HG02571 (cell line): Measurements from ENCODE around the gene ANKRD2.
"Not testable (repeated sequence)": the region's sequence is repeated elsewhere in the genome, so short reads cannot be mapped to it uniquely, and the experiment has no call there.

ENCODE experiments used
- ATAC-seq: cut with Tn5 transposase; IDR thresholded peaks from one replicate; pipeline ENCODE4 v1.9.1; 2021; ENCODE audit warnings: mild to moderate bottlenecking, moderate library complexity; ENCODE audit not compliant: unreplicated experiment

The ANKRD2 gene

DNA sequence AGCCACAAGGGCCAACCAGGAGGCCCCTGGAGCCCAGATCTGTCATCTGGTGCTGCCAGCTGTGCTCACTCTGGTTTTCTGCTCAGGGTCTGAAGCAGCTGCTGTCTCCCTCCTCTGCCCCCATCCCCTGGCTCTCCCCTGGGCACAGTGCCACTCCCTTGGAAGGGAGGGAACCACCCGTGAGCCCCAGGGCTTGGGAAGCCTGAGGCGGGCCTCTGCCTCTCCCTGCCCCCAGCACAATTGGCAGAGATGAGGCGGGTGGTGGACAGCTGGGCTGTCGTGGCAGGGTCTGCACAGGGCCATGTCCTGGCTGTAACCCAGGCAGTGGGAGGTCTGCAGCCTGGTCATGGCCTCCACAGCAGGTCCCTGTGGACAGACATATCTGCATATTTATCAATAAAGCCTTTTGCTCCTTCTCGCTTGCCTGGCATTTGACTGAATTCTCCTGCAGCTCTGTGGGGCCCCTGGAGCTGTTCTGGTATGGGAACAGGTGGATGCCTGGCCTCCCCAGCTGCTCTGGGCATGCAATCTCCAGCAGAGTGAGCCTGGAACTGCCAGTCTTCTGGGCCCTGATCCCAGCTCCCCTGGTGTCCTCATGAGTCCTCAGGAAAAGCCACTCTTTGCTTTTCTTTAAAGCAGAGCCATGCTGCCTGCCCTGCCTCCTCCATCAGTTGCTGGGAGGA, 1.6 kb upstream of the ANKRD2 start:
- no peak for ATAC-seq

DNA sequence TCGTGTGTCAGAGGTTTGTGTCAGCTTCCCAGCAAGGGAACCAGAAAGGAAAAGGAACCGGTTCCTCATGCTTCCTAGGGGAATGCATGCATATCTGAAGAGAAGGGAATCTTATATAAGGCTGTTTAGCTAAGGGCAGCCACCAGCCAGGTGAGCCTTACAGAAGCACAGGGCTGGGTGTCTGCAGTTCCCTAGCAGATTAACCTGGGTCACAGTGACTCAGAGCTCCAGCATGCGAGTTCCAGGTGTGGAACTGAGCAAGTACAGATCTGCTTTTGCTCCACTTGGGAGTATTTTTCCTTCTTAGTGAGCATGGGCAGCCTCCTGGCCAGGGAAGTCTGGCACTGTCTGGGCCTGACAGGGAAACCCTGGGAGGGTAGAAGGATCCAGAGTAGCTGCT, 957 bp upstream of the ANKRD2 start:
- no peak for ATAC-seq

DNA sequence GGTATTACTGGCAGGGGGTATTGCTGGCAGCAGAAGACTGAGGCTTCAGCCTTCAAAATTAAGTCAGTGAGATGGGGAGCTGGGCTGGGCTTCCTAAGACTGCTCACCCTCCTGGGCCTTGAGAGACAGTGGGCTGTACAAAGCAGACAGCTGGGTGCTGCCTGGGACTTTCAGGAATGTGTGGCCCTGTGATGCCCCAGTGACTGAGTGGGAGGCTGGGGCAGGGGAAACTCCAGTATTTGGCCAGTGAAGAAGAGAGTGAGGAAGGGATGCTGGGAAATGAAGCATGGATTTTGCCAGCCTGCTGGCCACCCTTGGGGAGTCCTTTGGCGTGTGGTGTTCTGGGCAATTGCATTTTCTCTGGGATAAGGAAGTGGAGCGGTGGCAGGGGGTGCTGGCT, 442 bp downstream of the ANKRD2 start:
- ATAC-seq, result no peak

DNA sequence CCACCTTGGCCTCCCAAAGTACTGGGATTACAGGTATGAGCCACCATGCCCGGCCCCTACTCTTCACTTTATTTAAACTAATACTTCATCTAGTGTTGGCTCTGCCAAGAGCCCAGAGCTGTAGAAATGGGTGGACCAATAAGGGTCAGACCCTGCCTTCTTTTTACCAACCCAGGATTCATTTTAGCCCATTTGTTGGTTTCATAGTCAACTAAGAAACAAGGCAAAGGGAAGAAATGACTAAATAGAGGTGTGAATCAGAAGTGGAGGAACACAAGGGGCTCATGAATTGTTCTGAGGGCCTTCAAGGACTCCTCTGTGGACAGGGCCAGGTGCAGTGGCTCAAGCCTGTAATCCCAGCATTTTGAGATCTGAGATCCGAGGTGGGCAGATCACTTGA, 1.1 kb downstream of the ANKRD2 start:
- ATAC-seq, result no peak

DNA sequence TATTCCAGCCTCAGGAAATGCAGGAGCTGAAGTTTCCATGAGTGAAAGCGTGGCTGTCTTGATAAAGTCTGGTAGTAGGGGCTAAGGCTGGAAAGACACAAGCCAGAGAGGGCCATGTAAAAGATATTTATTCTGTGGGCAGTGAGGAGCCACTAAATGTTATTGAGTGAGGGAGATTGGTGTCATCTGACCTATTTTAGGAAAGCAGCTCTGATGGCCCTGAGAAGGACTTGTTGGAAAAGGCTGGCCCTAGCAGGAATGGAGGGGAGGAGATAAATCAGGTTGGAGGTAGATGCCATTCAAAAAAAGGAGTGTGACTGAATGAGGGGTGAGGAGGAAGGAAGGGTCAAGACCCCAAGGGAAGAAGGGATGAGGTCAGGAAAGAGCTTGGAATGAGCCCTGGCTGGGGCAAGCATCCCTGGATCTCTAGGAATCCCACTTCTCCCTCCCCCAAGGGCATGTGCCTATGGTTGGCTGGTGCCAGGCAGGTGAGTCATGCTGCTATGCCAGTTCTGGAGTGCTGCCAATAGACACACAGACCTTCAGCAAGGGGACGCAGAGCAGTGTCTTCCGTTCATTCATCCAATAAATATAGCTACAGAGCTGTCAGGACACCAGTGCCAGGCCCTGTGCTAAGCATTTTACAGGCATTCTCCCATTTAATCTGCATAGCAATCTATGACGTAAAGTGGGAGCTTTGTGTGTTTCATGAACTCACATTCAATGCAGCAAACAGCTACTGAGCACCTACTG, 2.0 kb downstream of the ANKRD2 start:
- ATAC-seq, result no peak

DNA sequence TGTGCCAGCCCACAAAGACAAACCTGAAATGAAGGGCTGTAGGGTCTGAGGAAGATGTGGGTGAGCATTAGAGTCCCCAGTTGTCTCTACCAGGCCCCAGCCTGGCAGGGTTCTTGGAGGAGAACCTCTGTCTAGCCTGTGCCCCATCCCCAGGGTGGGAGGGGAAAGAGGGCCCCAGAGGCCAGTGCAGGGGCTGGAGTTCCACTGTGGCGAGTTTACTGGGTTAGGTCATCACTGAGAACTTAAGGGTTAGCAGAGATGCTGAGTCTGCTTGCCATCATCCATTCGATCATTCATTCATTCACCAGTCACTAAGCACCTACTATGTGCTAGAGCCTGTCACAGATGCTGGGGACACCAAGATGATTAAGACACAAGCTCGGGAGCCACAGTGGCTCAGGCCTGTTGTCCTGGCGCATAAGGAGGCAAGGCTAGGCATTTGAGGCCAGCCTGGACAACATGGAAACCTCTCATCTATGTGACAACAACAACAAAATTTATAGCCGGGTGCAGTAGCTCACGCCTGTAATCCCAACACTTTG, 2.6 kb downstream of the ANKRD2 start:
- no peak for ATAC-seq

DNA sequence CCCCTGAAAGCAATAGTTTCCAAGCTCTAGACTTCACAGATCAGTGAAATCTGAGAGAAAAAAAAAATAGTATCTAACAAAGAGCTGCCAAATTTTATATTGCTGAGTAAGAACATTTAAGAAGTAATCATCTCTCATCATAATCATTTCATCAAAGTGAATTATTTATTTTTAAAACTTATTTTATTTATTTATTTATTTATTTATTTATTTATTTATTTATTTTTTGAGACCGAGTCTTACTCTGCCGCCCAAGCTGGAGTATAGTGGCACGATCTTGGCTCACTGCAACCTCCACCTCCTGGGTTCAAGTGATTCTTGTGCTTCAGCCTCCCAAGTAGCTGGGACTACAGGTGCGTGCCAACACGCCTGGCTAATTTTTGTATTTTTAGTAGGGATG, 3.9 kb downstream of the ANKRD2 start:
- not testable (repeated sequence) for ATAC-seq

DNA sequence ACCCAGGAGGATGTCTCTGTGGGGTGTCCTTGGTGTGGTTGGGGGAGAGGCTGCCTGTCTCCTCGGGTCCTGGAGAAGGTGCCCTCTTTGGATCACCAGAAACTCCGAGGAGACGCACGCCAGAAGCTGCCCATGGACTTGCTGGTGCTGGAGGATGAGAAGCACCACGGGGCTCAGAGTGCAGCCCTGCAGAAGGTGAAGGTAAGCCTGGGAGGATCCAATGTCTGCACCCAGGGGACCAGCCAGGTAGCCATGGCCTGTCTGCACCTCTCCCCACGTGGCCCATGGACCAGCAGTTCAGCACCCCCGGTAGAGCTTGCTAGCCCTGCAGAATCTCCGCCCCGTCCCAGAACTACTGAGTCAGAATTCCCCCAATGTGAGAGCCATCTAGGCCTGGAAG, 5.1 kb downstream of the ANKRD2 start:
- ATAC-seq, result no peak

DNA sequence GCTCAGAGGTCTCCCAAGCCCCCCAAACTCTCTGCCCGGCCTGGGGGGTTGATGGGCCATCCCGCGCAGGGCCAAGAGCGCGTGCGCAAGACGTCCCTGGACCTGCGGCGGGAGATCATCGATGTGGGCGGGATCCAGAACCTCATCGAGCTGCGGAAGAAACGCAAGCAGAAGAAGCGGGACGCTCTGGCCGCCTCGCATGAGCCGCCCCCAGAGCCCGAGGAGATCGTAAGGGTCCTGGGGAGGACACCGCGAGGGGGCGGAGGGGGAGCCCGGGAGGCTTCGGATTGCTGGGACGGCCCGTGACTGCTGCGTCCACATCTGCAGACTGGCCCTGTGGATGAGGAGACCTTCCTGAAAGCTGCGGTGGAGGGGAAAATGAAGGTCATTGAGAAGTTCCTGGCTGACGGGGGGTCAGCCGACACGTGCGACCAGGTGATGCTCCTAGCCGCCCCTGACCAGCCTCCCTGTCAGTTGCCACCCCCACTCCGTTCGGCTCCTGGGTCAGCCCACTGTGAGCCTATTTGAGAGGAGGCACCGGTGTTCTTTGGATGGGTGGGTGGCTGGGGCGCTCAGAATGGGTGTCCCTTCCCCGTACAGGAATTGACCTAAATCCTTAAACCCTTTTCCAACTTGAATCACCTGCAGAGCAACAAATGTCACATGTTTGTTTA, 5.7 kb downstream of the ANKRD2 start:
- no peak for ATAC-seq

DNA sequence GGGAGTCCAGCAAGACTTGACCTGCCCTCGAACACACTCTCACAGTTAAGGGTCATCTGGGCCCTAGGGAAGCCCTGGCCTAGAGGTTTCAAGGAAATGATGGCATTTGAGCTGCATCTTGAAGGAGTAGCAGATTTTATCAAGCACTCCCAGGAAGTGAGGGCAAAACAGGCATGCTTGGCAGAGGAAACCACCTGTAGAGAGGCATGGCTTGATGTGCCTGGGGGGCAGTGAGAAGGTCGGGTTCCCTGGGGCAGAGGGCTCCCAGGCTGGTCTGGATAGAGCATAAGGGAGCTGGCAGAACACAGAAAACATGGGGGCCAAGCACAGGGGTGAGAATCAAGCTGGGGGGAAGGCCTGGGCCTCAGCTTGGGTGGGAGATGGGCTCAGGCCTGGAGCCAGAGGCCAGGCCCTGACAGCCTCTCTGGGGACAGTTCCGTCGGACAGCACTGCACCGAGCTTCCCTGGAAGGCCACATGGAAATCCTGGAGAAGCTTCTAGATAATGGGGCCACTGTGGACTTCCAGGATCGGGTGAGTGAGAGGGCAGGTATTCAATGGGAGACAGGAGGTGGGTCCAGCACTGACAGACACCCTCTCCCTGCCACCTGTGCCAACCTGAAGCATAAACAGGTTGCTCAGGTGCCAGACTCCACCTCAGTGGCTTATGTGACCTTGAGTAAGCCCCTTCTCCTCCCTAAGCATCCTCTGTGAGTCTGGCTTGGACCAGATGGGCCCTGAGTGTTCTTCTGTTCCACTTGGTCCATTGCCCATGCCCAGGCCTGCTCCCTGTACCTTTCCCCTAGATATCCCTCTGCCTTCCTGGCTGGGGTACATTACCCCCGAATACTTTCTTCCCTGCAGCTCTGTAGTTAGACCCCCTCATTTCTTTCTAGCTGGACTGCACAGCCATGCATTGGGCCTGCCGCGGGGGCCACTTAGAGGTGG, 8.1 kb downstream of the ANKRD2 start:
- ATAC-seq, result no peak

DNA sequence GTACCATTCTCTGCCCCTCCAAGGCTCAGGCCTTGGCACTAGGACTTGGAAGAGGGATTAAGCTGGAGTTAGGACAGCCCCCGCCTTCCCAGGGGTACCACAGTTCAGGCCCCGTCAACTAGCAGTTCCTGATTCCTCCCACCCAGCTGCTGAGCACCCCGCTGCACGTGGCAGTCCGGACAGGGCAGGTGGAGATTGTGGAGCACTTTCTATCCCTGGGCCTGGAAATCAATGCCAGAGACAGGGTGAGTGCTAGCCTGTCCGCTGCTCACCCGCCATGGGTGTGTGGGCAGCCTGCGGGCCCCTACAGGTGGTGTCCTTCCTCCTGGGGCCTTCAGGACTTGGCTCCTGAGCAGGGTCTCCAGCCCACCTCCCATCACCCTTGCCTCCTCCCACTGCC, 9.6 kb downstream of the ANKRD2 start:
- ATAC-seq, result no peak

DNA sequence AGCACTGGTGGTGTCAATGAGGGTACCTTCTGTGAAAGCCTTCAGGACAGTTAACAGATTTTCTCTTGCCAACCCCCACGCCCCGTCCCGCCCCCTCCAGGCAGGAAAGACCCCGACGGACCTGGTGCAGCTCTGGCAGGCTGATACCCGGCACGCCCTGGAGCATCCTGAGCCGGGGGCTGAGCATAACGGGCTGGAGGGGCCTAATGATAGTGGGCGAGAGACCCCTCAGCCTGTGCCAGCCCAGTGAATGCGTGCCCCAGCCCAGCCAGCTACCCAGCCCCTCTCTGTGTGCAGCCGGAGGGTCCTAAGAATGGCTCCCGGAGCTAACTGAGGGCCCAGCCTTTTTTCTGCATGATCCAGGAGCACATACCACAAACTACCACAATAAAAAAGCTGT, 10.9 kb downstream of the ANKRD2 start:
- no peak for ATAC-seq

DNA sequence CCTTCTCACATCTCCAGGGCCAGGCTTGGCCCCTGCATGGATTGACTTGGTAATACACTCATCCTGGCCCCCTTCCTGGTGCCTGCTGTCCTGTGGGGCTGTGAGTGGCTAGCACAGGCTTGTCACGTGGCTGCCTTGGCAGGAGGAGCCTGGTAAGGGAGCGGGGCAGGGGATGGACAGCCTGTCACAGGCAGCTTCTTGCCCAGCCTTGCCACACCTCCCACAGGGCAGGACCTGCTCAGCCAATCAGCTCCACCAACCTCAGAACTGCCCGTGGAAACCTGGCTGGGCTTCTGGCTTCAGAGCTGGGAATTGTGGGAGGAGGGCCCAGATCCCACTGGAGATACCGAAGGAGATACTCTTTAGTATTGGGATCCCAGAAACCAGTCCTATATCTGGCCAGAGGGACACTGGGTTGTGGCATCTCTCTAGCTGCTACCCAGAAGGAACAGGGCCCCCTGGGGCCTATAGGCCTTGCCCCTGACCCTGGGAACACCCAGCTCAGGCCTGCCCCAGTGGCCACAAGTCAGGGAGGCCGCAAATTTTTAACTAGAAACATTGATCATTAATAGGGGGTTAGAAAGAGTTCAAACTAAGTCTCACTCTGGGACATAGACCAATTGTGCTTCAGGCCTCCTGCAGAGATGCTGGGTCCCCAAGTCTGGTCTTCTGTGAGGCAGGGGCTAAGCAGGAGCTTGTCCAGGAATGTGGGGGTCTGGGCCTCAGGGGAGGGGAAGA, 11.7 kb downstream of the ANKRD2 start, which contains the start of gene HOGA1:
Gene HOGA1 (plus strand): TSS at position 330 of the 738 bp plus-strand sequence. CDS start 315 bp downstream, at position 645.
- ATAC-seq, result no peak

DNA sequence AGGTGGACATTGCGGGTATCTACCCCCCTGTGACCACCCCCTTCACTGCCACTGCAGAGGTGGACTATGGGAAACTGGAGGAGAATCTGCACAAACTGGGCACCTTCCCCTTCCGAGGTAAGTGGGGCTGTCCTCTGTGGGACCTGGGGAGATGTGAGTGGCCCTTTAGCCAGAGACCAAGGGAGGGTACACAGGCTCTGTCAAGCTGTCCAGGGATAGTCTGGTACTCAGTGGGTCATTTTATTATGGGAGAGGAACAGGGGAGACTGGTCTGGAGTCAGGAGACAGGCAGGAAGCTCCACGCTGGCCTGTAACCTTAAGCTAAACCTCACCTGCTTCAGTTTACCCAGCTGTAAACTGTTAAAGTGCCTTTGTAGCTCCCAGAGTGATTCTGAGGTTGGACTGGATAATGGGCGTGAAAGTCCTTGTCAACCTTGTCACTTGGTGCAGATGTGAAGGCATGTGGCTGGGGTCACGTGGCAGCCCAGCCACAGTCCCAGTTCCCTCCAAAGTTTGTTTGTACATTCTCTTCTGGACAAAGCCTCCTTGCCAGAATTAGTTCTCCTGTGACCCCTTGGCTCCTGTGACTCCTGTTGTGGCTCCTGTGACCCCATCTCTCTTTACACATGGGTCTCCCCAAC, 12.3 kb downstream of the ANKRD2 start:
- ATAC-seq, result no peak

DNA sequence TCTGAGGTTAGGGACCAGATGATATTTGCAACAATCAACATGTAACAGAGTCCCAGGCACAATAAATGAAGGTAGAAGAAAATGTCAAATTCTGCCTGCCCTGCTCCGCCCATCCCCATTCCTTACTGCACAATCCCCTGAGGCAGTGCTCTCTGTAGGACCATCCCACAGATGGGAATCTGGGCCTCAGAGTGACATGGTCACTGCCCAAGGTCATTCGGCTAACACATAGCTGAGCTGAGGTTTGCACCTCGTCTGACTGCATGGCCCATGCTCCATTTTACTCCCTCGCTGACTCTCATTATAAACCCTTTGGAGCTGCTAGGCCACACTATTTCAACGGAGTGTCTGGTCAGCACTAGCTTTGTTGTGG, 12.8 kb downstream of the ANKRD2 start:
- ATAC-seq, result no peak

DNA sequence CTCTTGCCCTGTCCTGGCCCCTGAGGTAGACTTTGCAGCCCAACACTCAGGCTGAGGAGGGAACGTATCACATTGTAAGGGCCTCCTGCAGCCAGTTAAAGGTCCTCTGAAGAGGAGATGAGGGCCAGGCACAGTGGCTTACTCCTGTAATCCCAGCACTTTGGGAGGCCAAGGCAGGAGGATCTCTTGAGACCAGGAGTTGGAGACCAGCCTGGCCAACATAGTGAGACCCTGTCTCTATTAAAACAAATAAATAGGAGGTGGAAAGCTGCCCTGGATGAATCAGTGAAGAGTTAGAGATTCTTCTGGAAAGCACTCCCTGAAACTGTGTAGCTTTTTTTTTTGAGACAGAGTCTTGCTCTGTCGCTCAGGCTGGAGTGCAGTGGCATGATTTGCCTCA, 14.6 kb downstream of the ANKRD2 start:
- no peak for ATAC-seq

DNA sequence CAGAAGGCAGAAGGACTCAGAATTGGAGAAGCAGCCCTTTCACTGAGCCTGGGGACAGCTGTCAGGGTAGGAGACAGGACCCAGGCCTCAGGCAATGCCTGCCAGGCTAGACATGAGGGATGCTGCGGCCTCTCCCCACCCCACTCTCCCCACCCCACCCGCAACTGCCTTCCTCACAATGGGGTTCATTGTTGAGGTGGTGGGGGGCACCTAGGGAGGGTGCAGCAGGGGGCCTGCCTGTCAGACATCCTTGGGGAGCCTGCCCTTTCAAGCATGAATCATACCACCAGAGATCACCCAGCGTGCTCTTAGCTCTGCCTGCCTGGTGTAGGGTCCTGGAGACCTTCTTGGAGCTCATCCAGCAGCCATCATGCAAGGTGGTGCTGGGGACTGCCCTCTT, 16.9 kb downstream of the ANKRD2 start, which contains the start of gene C10orf62:
Gene C10orf62 (plus strand): TSS at position 243 of the 400 bp plus-strand sequence. CDS start 177 bp downstream, outside the sequence.
- no peak for ATAC-seq

DNA sequence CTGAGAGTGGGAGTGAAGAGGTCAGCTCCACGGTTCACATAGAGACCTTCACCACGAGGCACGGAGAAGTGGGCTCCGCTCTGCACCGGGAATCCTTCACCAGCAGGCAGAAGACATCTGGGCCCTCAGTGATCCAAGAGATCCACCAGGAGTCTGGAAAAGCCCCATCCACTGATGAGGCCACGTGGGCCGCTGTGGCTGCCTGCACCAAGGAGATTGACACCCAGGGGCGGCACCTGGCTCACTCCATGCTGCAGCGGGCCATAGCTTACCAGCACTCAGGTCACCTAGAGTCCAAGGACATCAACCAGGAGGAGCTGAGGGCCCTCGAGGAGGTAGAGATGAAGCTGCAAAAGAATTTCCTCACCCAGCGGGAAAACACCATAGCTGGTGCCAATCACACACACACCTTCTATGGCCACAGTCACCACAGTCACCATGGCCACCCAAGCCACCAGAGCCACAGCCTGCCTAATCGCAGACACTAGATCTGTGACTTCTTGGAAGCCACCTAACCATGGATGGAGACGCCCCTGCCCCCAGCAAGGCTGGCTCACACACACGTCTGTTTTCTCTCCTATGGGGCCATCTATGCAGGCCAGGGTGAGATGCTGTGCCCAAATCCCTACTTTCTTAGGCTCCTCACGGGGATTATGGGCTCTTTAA, 17.6 kb downstream of the ANKRD2 start:
- no peak for ATAC-seq
